Measurements from ENCODE around the gene HRCT1. TPM values are rescaled to one million over a fixed set of nuclear protein-coding genes. Genes with fewer than 3 reads are reported as not detected.

Gene HRCT1
- total and polyA plus RNA-seq, 2 experiments from 2014 or later = not detected

Other genes with a start within 250 kb of the HRCT1 start
- gene RMRP, start 248.2 kb upstream of the HRCT1 start, total RNA-seq (2014; rRNA removed; shearing (Covaris generic)) = 8,626 and 33,360 TPM in 2 replicates
- gene RMRP, start 248.2 kb upstream of the HRCT1 start, polyA plus RNA-seq (2016; fragmentation: Nextera tagmentation; extraction: Ambion mirVana) = 15.3 and 43.0 TPM in 2 replicates
- gene CCDC107, start 247.9 kb upstream of the HRCT1 start, total RNA-seq (2014; rRNA removed; shearing (Covaris generic)) = 2.4 and 6.9 TPM in 2 replicates
- gene CCDC107, start 247.9 kb upstream of the HRCT1 start, polyA plus RNA-seq (2016; fragmentation: Nextera tagmentation; extraction: Ambion mirVana) = 18.4 and 20.8 TPM in 2 replicates
- 16.8 and 25.7 TPM in 2 replicates for gene ARHGEF39, start 241.0 kb upstream of the HRCT1 start, total RNA-seq (2014; rRNA removed; shearing (Covaris generic))
- 25.2 and 31.0 TPM in 2 replicates for gene ARHGEF39, start 241.0 kb upstream of the HRCT1 start, polyA plus RNA-seq (2016; fragmentation: Nextera tagmentation; extraction: Ambion mirVana)
- gene CA9, start 232.3 kb upstream of the HRCT1 start, total RNA-seq (2014; rRNA removed; shearing (Covaris generic)) = not detected in 2 replicates
- 1.1 and 2.2 TPM in 2 replicates for gene CA9, start 232.3 kb upstream of the HRCT1 start, polyA plus RNA-seq (2016; fragmentation: Nextera tagmentation; extraction: Ambion mirVana)
- 116 and 141 TPM in 2 replicates for gene TPM2, start 216.3 kb upstream of the HRCT1 start, total RNA-seq (2014; rRNA removed; shearing (Covaris generic))
- gene TPM2, start 216.3 kb upstream of the HRCT1 start, polyA plus RNA-seq (2016; fragmentation: Nextera tagmentation; extraction: Ambion mirVana) = 488 and 540 TPM in 2 replicates
- 116 and 120 TPM in 2 replicates for gene TLN1, start 174.0 kb upstream of the HRCT1 start, total RNA-seq (2014; rRNA removed; shearing (Covaris generic))
- gene TLN1, start 174.0 kb upstream of the HRCT1 start, polyA plus RNA-seq (2016; fragmentation: Nextera tagmentation; extraction: Ambion mirVana) = 21.5 and 26.0 TPM in 2 replicates
- 24.9 and 32.4 TPM in 2 replicates for gene CREB3, start 173.5 kb upstream of the HRCT1 start, total RNA-seq (2014; rRNA removed; shearing (Covaris generic))
- gene CREB3, start 173.5 kb upstream of the HRCT1 start, polyA plus RNA-seq (2016; fragmentation: Nextera tagmentation; extraction: Ambion mirVana) = 19.2 and 20.3 TPM in 2 replicates
- 80.1 and 80.2 TPM in 2 replicates for gene GBA2, start 157.0 kb upstream of the HRCT1 start, total RNA-seq (2014; rRNA removed; shearing (Covaris generic))
- 32.1 and 32.8 TPM in 2 replicates for gene GBA2, start 157.0 kb upstream of the HRCT1 start, polyA plus RNA-seq (2016; fragmentation: Nextera tagmentation; extraction: Ambion mirVana)
- 12.9 and 16.0 TPM in 2 replicates for gene RGP1, start 156.9 kb upstream of the HRCT1 start, total RNA-seq (2014; rRNA removed; shearing (Covaris generic))
- gene RGP1, start 156.9 kb upstream of the HRCT1 start, polyA plus RNA-seq (2016; fragmentation: Nextera tagmentation; extraction: Ambion mirVana) = 2.7 and 2.8 TPM in 2 replicates
- gene MSMP, start 151.9 kb upstream of the HRCT1 start, total RNA-seq (2014; rRNA removed; shearing (Covaris generic)) = not detected in 2 replicates
- 0.57 and 0.81 TPM in 2 replicates for gene MSMP, start 151.9 kb upstream of the HRCT1 start, polyA plus RNA-seq (2016; fragmentation: Nextera tagmentation; extraction: Ambion mirVana)
- gene NPR2, start 114.6 kb upstream of the HRCT1 start, total RNA-seq (2014; rRNA removed; shearing (Covaris generic)) = 7.6 and 14.4 TPM in 2 replicates
- gene NPR2, start 114.6 kb upstream of the HRCT1 start, polyA plus RNA-seq (2016; fragmentation: Nextera tagmentation; extraction: Ambion mirVana) = 9.0 and 9.8 TPM in 2 replicates
- 0.45 TPM in 1 of 2 replicates, not detected in the other for gene SPAG8, start 93.9 kb upstream of the HRCT1 start, total RNA-seq (2014; rRNA removed; shearing (Covaris generic))
- gene SPAG8, start 93.9 kb upstream of the HRCT1 start, polyA plus RNA-seq (2016; fragmentation: Nextera tagmentation; extraction: Ambion mirVana) = 0.17 and 0.45 TPM in 2 replicates
- gene HINT2, start 91.2 kb upstream of the HRCT1 start, total RNA-seq (2014; rRNA removed; shearing (Covaris generic)) = 20.9 and 23.8 TPM in 2 replicates
- gene HINT2, start 91.2 kb upstream of the HRCT1 start, polyA plus RNA-seq (2016; fragmentation: Nextera tagmentation; extraction: Ambion mirVana) = 69.9 and 74.5 TPM in 2 replicates
- not detected in 2 replicates for gene FAM221B, start 77.5 kb upstream of the HRCT1 start, total RNA-seq (2014; rRNA removed; shearing (Covaris generic))
- 0.09 and 0.47 TPM in 2 replicates for gene FAM221B, start 77.5 kb upstream of the HRCT1 start, polyA plus RNA-seq (2016; fragmentation: Nextera tagmentation; extraction: Ambion mirVana)
- gene TMEM8B, start 77.0 kb upstream of the HRCT1 start, total RNA-seq (2014; rRNA removed; shearing (Covaris generic)) = 5.5 and 7.5 TPM in 2 replicates
- gene TMEM8B, start 77.0 kb upstream of the HRCT1 start, polyA plus RNA-seq (2016; fragmentation: Nextera tagmentation; extraction: Ambion mirVana) = 3.6 and 4.2 TPM in 2 replicates
- not detected in 2 replicates for gene OR13J1, start 35.8 kb upstream of the HRCT1 start, total RNA-seq (2014; rRNA removed; shearing (Covaris generic))
- gene OR13J1, start 35.8 kb upstream of the HRCT1 start, polyA plus RNA-seq (2016; fragmentation: Nextera tagmentation; extraction: Ambion mirVana) = 0.15 TPM in 1 of 2 replicates, not detected in the other
- gene SPAAR, start 3.3 kb downstream of the HRCT1 start, total RNA-seq (2014; rRNA removed; shearing (Covaris generic)) = not detected in 2 replicates
- gene SPAAR, start 3.3 kb downstream of the HRCT1 start, polyA plus RNA-seq (2016; fragmentation: Nextera tagmentation; extraction: Ambion mirVana) = 0.17 TPM in 1 of 2 replicates, not detected in the other
- gene OR2S2, start 52.0 kb downstream of the HRCT1 start, total RNA-seq (2014; rRNA removed; shearing (Covaris generic)) = not detected in 2 replicates
- gene OR2S2, start 52.0 kb downstream of the HRCT1 start, polyA plus RNA-seq (2016; fragmentation: Nextera tagmentation; extraction: Ambion mirVana) = not detected in 2 replicates
- gene RECK, start 130.7 kb downstream of the HRCT1 start, total RNA-seq (2014; rRNA removed; shearing (Covaris generic)) = 8.1 and 8.6 TPM in 2 replicates
- gene RECK, start 130.7 kb downstream of the HRCT1 start, polyA plus RNA-seq (2016; fragmentation: Nextera tagmentation; extraction: Ambion mirVana) = 11.3 and 11.6 TPM in 2 replicates
- gene GLIPR2, start 230.5 kb downstream of the HRCT1 start, total RNA-seq (2014; rRNA removed; shearing (Covaris generic)) = 4.4 and 5.1 TPM in 2 replicates
- 5.7 and 7.0 TPM in 2 replicates for gene GLIPR2, start 230.5 kb downstream of the HRCT1 start, polyA plus RNA-seq (2016; fragmentation: Nextera tagmentation; extraction: Ambion mirVana)